DOHH2 (cell line): ENCODE measurements around the gene CLEC20A.

Experiments used
- H3F3A ChIP-seq: fragments of 200-600 bp; sonication (generic), shearing (Covaris generic); 2 replicates; pipeline ENCODE4 v1.6.0; 2016; ENCODE audit warnings: antibody characterized with exemption, mild to moderate bottlenecking; ENCODE audit not compliant: control insufficient read depth, insufficient read depth
- H3K27ac ChIP-seq: fragments of 200-600 bp; sonication (generic); 2 replicates; pipeline ENCODE4 v1.5.1; 2014; ENCODE audit warnings: low read depth, mild to moderate bottlenecking, low read length, moderate library complexity
- H3K27me3 ChIP-seq: fragments of 200-600 bp; sonication (generic); 2 replicates; pipeline ENCODE4 v1.6.1; 2014; ENCODE audit warnings: mild to moderate bottlenecking, low read length, mixed read lengths; ENCODE audit not compliant: control insufficient read depth
- H3K36me3 ChIP-seq: fragments of 200-600 bp; sonication (generic); 2 replicates; pipeline ENCODE4 v1.6.1; 2014; ENCODE audit warnings: mild to moderate bottlenecking, low read length, moderate library complexity, mixed read lengths; ENCODE audit not compliant: control insufficient read depth
- H3K4me1 ChIP-seq: fragments of 200-600 bp; sonication (generic); 2 replicates; pipeline ENCODE4 v1.6.1; 2014; ENCODE audit warnings: mild to moderate bottlenecking, low read length, mixed read lengths; ENCODE audit not compliant: control insufficient read depth
- H3K4me2 ChIP-seq: fragments of 200-600 bp; sonication (generic); 2 replicates; pipeline ENCODE4 v1.6.0; 2014; ENCODE audit warnings: mild to moderate bottlenecking, low read length, moderate library complexity
- H3K4me3 ChIP-seq: fragments of 200-600 bp; sonication (generic); 2 replicates; pipeline ENCODE4 v1.5.1; 2014; ENCODE audit warnings: mild to moderate bottlenecking, low read length, mixed read lengths
- H3K79me2 ChIP-seq: fragments of 200-600 bp; sonication (generic); 2 replicates; pipeline ENCODE4 v1.6.1; 2014; ENCODE audit warnings: mild to moderate bottlenecking, low read length, mixed read lengths; ENCODE audit not compliant: control insufficient read depth
- H3K9me2 ChIP-seq: fragments of 200-600 bp; sonication (generic); replicated peaks from 2 replicates; pipeline ENCODE4 v1.6.1; 2014; ENCODE audit warnings: mild to moderate bottlenecking, low read length, mixed read lengths; ENCODE audit not compliant: control insufficient read depth
- H3K9me3 ChIP-seq: fragments of 200-600 bp; sonication (generic); 2 replicates; pipeline ENCODE4 v1.6.1; 2014; ENCODE audit warnings: antibody characterized with exemption, low read length, mixed read lengths; ENCODE audit not compliant: control insufficient read depth, insufficient read depth
- H4K20me1 ChIP-seq: fragments of 200-600 bp; sonication (generic); 2 replicates; pipeline ENCODE4 v1.6.0; 2014; ENCODE audit warnings: low read depth, mild to moderate bottlenecking, antibody characterized with exemption, low read length, moderate library complexity; ENCODE audit not compliant: control insufficient read depth, insufficient read depth
- CTCF ChIP-seq: fragments of 200-600 bp; sonication (generic); IDR thresholded peaks from one replicate; pipeline ENCODE4 v1.5.1; 2014; ENCODE audit warnings: antibody characterized with exemption, mild to moderate bottlenecking, low read depth, low read length; ENCODE audit not compliant: poor library complexity, severe bottlenecking
- EZH2phosphoT487 ChIP-seq: fragments of 200-600 bp; sonication (generic); IDR thresholded peaks from 2 replicates; pipeline ENCODE4 v1.6.1; 2017; ENCODE audit warnings: borderline replicate concordance, mild to moderate bottlenecking, antibody characterized with exemption, low read length, moderate library complexity, mixed read lengths

CLEC20A gene

DNA sequence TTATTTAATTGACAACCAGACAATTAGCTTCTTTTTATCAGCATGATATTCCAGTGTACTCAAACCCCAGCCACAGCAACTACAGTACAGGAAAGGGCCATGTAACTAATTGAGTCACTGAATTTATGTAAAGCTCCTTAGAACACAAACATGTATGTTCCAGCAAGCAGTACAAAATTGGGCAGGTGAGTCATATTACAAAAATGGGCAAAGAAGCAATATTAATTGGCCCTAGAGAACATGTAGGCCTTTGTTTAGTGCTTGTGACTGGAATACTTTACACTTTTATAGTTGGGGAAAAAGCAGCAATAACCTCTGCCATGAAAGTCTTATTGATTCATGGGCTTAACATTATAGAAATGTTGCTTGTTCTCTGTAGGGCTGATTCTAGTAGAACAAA is 31.8 kb downstream of the CLEC20A start:
- TF ChIP-seq EZH2phosphoT487 (no peak), CTCF (no peak)
- H3K4me1 ChIP-seq = no peaks in the 10 kb centered on the region
- H3K36me3 ChIP-seq = no peaks in the 10 kb centered on the region

GRCh38 chr1:178464566-178464965 is 32.2 kb downstream of the CLEC20A start:
- Histone ChIP-seq H3K9me3 (no peaks in the 10 kb centered on the region), H3K4me2 (no peak overlapping the region), H3K9me2 (no peaks in the 10 kb centered on the region), H3K36me3 (no peaks in the 10 kb centered on the region), H3K27ac (no peak overlapping the region), H4K20me1 (no peaks in the 10 kb centered on the region), H3F3A (no peaks in the 10 kb centered on the region), H3K4me3 (no peak overlapping the region), H3K79me2 (no peaks in the 10 kb centered on the region), H3K27me3 (peaks cover 19% of the 10 kb centered on the region), H3K4me1 (no peaks in the 10 kb centered on the region)
- no peak for TF ChIP-seq CTCF
- no peak for TF ChIP-seq EZH2phosphoT487

More for the DNA sequence above, 31.8 kb downstream of the CLEC20A start:
- Histone ChIP-seq H3K9me3 (no peaks in the 10 kb centered on the region), H4K20me1 (no peaks in the 10 kb centered on the region), H3K9me2 (no peaks in the 10 kb centered on the region), H3K27me3 (peaks cover 19% of the 10 kb centered on the region), H3K4me3 (no peak overlapping the region), H3K27ac (no peak overlapping the region), H3K79me2 (no peaks in the 10 kb centered on the region), H3K4me2 (no peak overlapping the region), H3F3A (no peaks in the 10 kb centered on the region)

- H3K4me3 ChIP-seq = no peak overlapping the region
- no peaks in the 10 kb centered on the region for H3K9me3 ChIP-seq
- H3K36me3 ChIP-seq = no peaks in the 10 kb centered on the region
- no peaks in the 10 kb centered on the region for H3K79me2 ChIP-seq
- peaks cover 19% of the 10 kb centered on the region for H3K27me3 ChIP-seq
- H3K4me2 ChIP-seq = no peak overlapping the region
- H4K20me1 ChIP-seq = no peaks in the 10 kb centered on the region
- no peaks in the 10 kb centered on the region for H3K4me1 ChIP-seq
- TF ChIP-seq EZH2phosphoT487 (no peak), CTCF (no peak)
- H3F3A ChIP-seq = no peaks in the 10 kb centered on the region
- H3K27ac ChIP-seq = no peak overlapping the region
- no peaks in the 10 kb centered on the region for H3K9me2 ChIP-seq
These were observed 32.6 kb downstream of the CLEC20A start for GRCh38 chr1:178464141-178464540.

DNA sequence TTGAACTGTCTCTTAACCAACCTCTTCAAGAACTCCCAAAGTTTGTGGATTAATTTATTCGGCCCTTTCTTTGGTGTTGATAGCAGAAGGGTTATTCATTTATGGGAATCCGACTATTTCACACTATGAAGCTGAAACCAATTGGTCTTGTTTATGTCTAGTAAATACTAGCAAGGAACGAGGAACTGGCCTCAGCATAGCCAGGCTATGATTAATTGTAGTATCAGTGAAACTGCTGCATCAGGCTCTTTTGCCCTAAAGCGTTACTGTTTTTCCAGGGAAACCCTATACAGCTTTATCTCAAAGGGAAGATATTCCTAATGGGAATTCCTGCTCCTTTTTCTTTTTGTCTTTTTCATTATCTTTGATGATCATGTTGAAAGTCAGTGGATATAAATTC is 35.1 kb downstream of the CLEC20A start:
- H4K20me1 ChIP-seq = no peaks in the 10 kb centered on the region
- H3K9me2 ChIP-seq = no peaks in the 10 kb centered on the region
- peaks cover 15% of the 10 kb centered on the region for H3K27me3 ChIP-seq
- H3K27ac ChIP-seq = no peak overlapping the region
- H3K36me3 ChIP-seq = no peaks in the 10 kb centered on the region
- no peaks in the 10 kb centered on the region for H3K79me2 ChIP-seq
- H3K4me2 ChIP-seq = no peak overlapping the region
- no peak for TF ChIP-seq EZH2phosphoT487
- TF ChIP-seq CTCF = no peak
- no peaks in the 10 kb centered on the region for H3K9me3 ChIP-seq
- H3F3A ChIP-seq = no peaks in the 10 kb centered on the region
- no peak overlapping the region for H3K4me3 ChIP-seq
- H3K4me1 ChIP-seq = no peaks in the 10 kb centered on the region
